Measurements from ENCODE around the gene PLEKHA4. TPM values are rescaled to one million over a fixed set of nuclear protein-coding genes. Genes with fewer than 3 reads are reported as not detected.

The PLEKHA4 gene
- total RNA-seq, 4 donors from 2014 or later = 211 to 444 (median 282) TPM

DNA sequence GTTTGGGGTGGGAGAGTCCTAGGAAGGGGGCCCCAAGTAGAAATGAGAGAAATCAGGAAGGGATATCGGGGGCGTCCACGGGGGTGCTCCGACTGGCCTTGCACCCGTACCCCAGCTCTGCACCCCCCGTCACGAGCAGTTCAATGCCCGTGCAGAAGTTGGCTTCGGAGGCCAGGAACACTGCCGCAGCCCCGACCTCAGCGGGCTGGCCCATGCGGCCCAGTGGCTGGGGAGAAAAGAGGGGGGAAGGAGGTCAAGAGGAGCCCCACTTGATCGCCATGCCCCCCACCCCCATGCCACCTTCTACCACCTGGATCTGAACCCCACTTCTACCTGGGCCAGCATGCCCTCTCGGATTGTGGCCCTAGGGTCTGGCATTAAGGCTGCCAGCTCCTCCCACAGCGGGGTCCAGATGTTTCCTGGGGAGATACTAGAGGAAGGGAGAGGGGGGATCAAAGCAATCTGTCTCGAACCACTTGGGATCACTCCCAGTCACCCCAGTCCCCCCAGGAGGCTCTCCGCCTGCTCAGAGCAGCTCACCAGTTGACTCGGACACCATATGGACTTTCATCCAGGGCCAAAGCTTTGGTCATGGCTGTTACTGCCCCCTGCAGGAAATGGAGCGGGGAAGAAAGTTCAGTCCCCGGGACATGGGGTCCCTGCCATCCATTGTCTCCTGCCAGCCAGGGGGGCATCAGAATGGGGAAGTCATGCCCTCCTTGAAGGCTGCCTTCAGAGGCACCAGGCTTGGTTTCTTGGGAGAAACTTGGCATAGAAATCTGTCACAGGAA lies 55.1 kb downstream of the PLEKHA4 start:
- Histone ChIP-seq H3K4me1 (peaks cover 0 to 39% (median 8%) of the 10 kb centered on the region in 4 donors), H3K36me3 (peaks cover 0 to 7% (median 0%) of the 10 kb centered on the region in 3 donors), H3K9me3 (no peaks in the 10 kb centered on the region), H3K27me3 (no peaks in the 10 kb centered on the region), H3K4me3 (no peak overlapping the region), H3K27ac (peak overlapping the region; percentile 89 to 94 (median 92))
- no peak for DNase-seq (ENCODE audit: low spot score in 2 of 2)
- TF ChIP-seq EP300 (IDR thresholded peaks at IDR 0.05) = no peak
- WGBS, 2 donors = 83 to 86% methylated on average over 12 to 21 of the region's 21 CpGs

- DNase-seq (ENCODE audit: low spot score in 2 of 2) = peak; percentile 85 to 90
- Histone ChIP-seq H3K27me3 (no peaks in the 10 kb centered on the region), H3K36me3 (peaks cover 0 to 14% (median 0%) of the 10 kb centered on the region in 3 donors), H3K27ac (peak overlapping the region; percentile 89 to 94 (median 92)), H3K4me3 (peak overlapping the region; percentile 53 to 75 (median 63)), H3K4me1 (peaks cover 0 to 47% (median 12%) of the 10 kb centered on the region in 4 donors), H3K9me3 (no peaks in the 10 kb centered on the region)
- TF ChIP-seq CTCF (IDR thresholded peaks at IDR 0.05) (peak in 1 of 5 experiments; percentile 27), POLR2A (IDR thresholded peaks at IDR 0.05) (peak; percentile 29 to 79), EP300 (IDR thresholded peaks at IDR 0.05) (peak; percentile 85 to 89)
- WGBS, 2 donors = 21 to 25% methylated on average over 35 to 39 of the region's 39 CpGs
Observed at GRCh38 chr19:48812094-48812929, 56.1 kb downstream of the PLEKHA4 start.

- Histone ChIP-seq H3K27me3 (no peaks in the 10 kb centered on the region), H3K27ac (peak overlapping the region; percentile 89 to 94 (median 92)), H3K4me3 (peak overlapping the region; percentile 53 to 75 (median 63)), H3K9me3 (no peaks in the 10 kb centered on the region), H3K36me3 (peaks cover 0 to 14% (median 0%) of the 10 kb centered on the region in 3 donors), H3K4me1 (peaks cover 0 to 50% (median 15%) of the 10 kb centered on the region in 4 donors)
- 17 to 29% methylated on average over 7 of the region's 7 CpGs for WGBS, 2 donors
- no peak for DNase-seq (ENCODE audit: low spot score in 2 of 2)
- TF ChIP-seq CTCF (IDR thresholded peaks at IDR 0.05) (no peak), EP300 (IDR thresholded peaks at IDR 0.05) (no peak), POLR2A (IDR thresholded peaks at IDR 0.05) (no peak)
Observed at GRCh38 chr19:48810151-48810550, 58.3 kb downstream of the PLEKHA4 start.

- WGBS, 2 donors = 85 to 87% methylated on average over 13 of the region's 13 CpGs
- H3K4me3 ChIP-seq = no peak overlapping the region
- no peak for TF ChIP-seq CTCF (IDR thresholded peaks at IDR 0.05)
- TF ChIP-seq EP300 (IDR thresholded peaks at IDR 0.05) = no peak
- no peak for TF ChIP-seq POLR2A (IDR thresholded peaks at IDR 0.05)
- H3K4me1 ChIP-seq = peaks cover 0 to 41% (median 12%) of the 10 kb centered on the region in 4 donors
- H3K36me3 ChIP-seq = peaks cover 0 to 16% (median 0%) of the 10 kb centered on the region in 3 donors
- H3K27me3 ChIP-seq = no peaks in the 10 kb centered on the region
- DNase-seq (ENCODE audit: low spot score in 2 of 2) = no peak
- H3K9me3 ChIP-seq = no peaks in the 10 kb centered on the region
- H3K27ac ChIP-seq = peak overlapping the region in 2 of 4 donors; percentile 48 to 66
Observed at GRCh38 chr19:48807590-48808308, 60.7 kb downstream of the PLEKHA4 start.

Measured in tibial nerve (tissue), 4 donors.